A673 (cell line): ENCODE data around the gene SCRG1.

Source experiments
- EZH2 ChIP-seq: fragments of 200-600 bp; sonication (generic); IDR thresholded peaks from 2 replicates; pipeline ENCODE4 v1.6.1; 2017; ENCODE audit warnings: borderline replicate concordance, low read depth, mild to moderate bottlenecking, mixed read lengths, antibody characterized with exemption, low read length; ENCODE audit not compliant: poor library complexity, severe bottlenecking
- TF ChIP-seq, protein P1 (sequence below): fragments of 300-800, 200-600 bp; sonication (generic); conservative IDR thresholded peaks from 2 replicates; pipeline ENCODE4 v1.5.1; 2017; ENCODE audit warnings: low read depth, mild to moderate bottlenecking, antibody characterized with exemption, low read length, moderate library complexity, mixed read lengths

DNA sequence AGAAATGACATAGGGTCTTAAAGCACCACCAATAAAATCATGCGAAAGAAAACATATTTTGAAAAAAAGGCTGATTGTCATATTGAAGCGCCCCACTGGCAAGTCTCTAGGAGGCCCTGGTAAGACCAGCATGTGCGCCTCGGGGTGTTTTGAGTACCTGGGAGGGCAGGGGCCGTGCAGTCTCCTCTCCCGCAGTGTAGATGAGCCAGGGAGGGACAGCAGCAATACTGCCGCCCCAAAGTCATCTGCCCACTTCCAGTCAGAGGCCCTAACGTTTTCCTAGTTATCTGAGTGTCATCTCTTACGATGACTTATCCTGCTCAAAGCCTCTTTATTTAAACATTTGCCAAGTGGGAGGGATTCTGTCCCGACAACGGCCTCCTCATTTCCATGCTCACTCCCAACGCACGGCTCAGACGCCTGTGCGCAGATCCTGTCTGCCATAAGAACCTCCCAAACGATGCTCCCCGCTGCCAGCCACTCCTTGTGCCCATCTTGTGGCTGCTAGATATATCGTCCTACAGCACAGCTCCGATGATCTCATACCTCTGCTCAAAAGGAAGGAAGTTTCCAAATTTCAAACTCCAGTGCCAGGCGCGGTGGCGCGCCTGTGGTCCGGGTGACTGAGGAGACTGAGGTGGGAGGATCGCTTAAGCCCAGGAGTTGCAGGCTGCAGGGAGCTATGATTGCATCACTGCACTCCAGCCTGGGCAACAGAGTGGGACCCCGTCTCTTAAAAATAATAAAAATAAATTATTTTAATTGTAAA is 17.2 kb upstream of the SCRG1 start:
- TF ChIP-seq, protein P1, sequence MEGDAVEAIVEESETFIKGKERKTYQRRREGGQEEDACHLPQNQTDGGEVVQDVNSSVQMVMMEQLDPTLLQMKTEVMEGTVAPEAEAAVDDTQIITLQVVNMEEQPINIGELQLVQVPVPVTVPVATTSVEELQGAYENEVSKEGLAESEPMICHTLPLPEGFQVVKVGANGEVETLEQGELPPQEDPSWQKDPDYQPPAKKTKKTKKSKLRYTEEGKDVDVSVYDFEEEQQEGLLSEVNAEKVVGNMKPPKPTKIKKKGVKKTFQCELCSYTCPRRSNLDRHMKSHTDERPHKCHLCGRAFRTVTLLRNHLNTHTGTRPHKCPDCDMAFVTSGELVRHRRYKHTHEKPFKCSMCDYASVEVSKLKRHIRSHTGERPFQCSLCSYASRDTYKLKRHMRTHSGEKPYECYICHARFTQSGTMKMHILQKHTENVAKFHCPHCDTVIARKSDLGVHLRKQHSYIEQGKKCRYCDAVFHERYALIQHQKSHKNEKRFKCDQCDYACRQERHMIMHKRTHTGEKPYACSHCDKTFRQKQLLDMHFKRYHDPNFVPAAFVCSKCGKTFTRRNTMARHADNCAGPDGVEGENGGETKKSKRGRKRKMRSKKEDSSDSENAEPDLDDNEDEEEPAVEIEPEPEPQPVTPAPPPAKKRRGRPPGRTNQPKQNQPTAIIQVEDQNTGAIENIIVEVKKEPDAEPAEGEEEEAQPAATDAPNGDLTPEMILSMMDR, result peak; percentile 44
- TF ChIP-seq EZH2, result no peak
